Stimulated activated CD8-positive, alpha-beta memory T cell treated with anti-CD3 and anti-CD28 coated beads, Interleukin-15, amount 100 ng/mL, for 1 hour (primary cell): ENCODE results near the gene KIF1B.
"Not testable (repeated sequence)": the region's sequence is repeated elsewhere in the genome, so short reads cannot be mapped to it uniquely, and the experiment has no call there.

Source experiments
- DNase-seq: peaks from one replicate; pipeline ENCODE4 v3.0.0-alpha.2; 2020; ENCODE audit warnings: low read depth

KIF1B gene

GRCh38 chr1:10195570-10195969, 14.8 kb upstream of the KIF1B start:
- DNase-seq: no peak

GRCh38 chr1:10196976-10197375, 13.4 kb upstream of the KIF1B start:
- no peak for DNase-seq

- no peak for DNase-seq
These were observed 9.8 kb upstream of the KIF1B start for GRCh38 chr1:10200620-10201019.

- no peak for DNase-seq
These were observed 6.2 kb upstream of the KIF1B start for GRCh38 chr1:10204003-10204642.

- DNase-seq: not testable (repeated sequence)
These were observed 5.2 kb upstream of the KIF1B start for GRCh38 chr1:10205206-10205605.

- no peak for DNase-seq
These were observed 2.6 kb upstream of the KIF1B start for GRCh38 chr1:10207810-10208209.

GRCh38 chr1:10208537-10208936, 1.8 kb upstream of the KIF1B start:
- DNase-seq: no peak

GRCh38 chr1:10209590-10209904, 823 bp upstream of the KIF1B start:
- DNase-seq: no peak

- DNase-seq: no peak
These were observed 753 bp downstream of the KIF1B start for GRCh38 chr1:10210841-10211804.

GRCh38 chr1:10211805-10212410, 1.5 kb downstream of the KIF1B start:
- no peak for DNase-seq

GRCh38 chr1:10212476-10212875, 2.1 kb downstream of the KIF1B start:
- DNase-seq: no peak

GRCh38 chr1:10213186-10213705, 2.9 kb downstream of the KIF1B start:
- DNase-seq: no peak

- no peak for DNase-seq
These were observed 5.8 kb downstream of the KIF1B start for GRCh38 chr1:10216090-10216749.

GRCh38 chr1:10217748-10218441, 7.5 kb downstream of the KIF1B start:
- no peak for DNase-seq

- no peak for DNase-seq
These were observed 9.8 kb downstream of the KIF1B start for GRCh38 chr1:10220200-10220599.

- not testable (repeated sequence) for DNase-seq
These were observed 10.3 kb downstream of the KIF1B start for GRCh38 chr1:10220657-10221056.

GRCh38 chr1:10225573-10225972, 15.2 kb downstream of the KIF1B start:
- no peak for DNase-seq

GRCh38 chr1:10228528-10228927, 18.2 kb downstream of the KIF1B start:
- no peak for DNase-seq

GRCh38 chr1:10229903-10230302, 19.5 kb downstream of the KIF1B start:
- DNase-seq: no peak

GRCh38 chr1:10232163-10232562, 21.8 kb downstream of the KIF1B start:
- DNase-seq: no peak

GRCh38 chr1:10236405-10237156, 26.2 kb downstream of the KIF1B start:
- no peak for DNase-seq
